Tibial artery (tissue), 4 donors: Measurements from ENCODE around the gene ENTPD7.
A peak's percentile ranks its signal among the peaks of the same experiment; 100 is the strongest.

Source experiments
- DNase-seq, 2 donors: peaks; one replicate each; pipeline ENCODE4 v3.0.0-alpha.2; 2019
- H3K27ac ChIP-seq, 2 donors: fragments of 200-600 bp; sonication (generic) in 1 of 2; 1 replicate in 1 of 2; 2 replicates in 1 of 2; pipeline ENCODE4 v1.5.1; 2018 to 2019; ENCODE audit warnings: mild to moderate bottlenecking in 1 of 2
- H3K27me3 ChIP-seq, 2 donors: fragments of 200-600 bp; sonication (generic) in 1 of 2; one replicate each; pipeline versions ENCODE4 v1.5.1 to v1.6.0; 2016 to 2019
- H3K36me3 ChIP-seq, 3 donors: fragments of 200-600 bp; sonication (generic) in 2 of 3; one replicate each; pipeline ENCODE4 v1.5.1; 2016 to 2019; ENCODE audit warnings: mild to moderate bottlenecking in 2 of 3
- H3K4me1 ChIP-seq, 4 donors: fragments of 200-600 bp; sonication (generic) in 2 of 4; 1 replicate in 3 of 4; 2 replicates in 1 of 4; pipeline ENCODE4 v1.5.1; 2016 to 2019
- H3K4me3 ChIP-seq, 2 donors: fragments of 200-600 bp; sonication (generic) in 1 of 2; 1 replicate in 1 of 2; 2 replicates in 1 of 2; pipeline ENCODE4 v1.5.1; 2018 to 2019; ENCODE audit warnings: mild to moderate bottlenecking in 2 of 2
- H3K9me3 ChIP-seq, 3 donors: fragments of 200-600 bp; sonication (generic) in 1 of 3; one replicate each; pipeline ENCODE4 v1.5.1; 2016 to 2019
- CTCF ChIP-seq, 2 experiments: fragments of 200-600 bp in 1 of 2; fragments of 450-650 bp in 1 of 2; IDR thresholded peaks; one replicate each; pipeline ENCODE4 v1.5.1; 2017 to 2019; ENCODE audit warnings: antibody characterized with exemption in 2 of 2, mild to moderate bottlenecking in 1 of 2, moderate library complexity in 1 of 2
- intact Hi-C: fragments of 100-400 bp; cut with DNase I; formaldehyde crosslinking; loops from one replicate; pipeline ENCODE4 v1.15.0; 2023; ENCODE audit warnings: low total_unique reads

The ENTPD7 gene

GRCh38 chr10:99659868-99660366, 608 bp downstream of the ENTPD7 start:
- Histone ChIP-seq H3K27me3 (no peaks in the 10 kb centered on the region), H3K9me3 (no peaks in the 10 kb centered on the region), H3K4me1 (peaks cover 0 to 23% (median 12%) of the 10 kb centered on the region in 4 donors), H3K36me3 (no peaks in the 10 kb centered on the region), H3K4me3 (peak overlapping the region; percentile 79 to 85), H3K27ac (peak overlapping the region; percentile 36 to 62)
- intact Hi-C loops, result no loop called here
- no peak for DNase-seq
- no peak for TF ChIP-seq CTCF (IDR thresholded peaks at IDR 0.05)

- H3K27ac ChIP-seq, result no peak overlapping the region
- no peaks in the 10 kb centered on the region for H3K27me3 ChIP-seq
- H3K36me3 ChIP-seq, result no peaks in the 10 kb centered on the region
- no peak overlapping the region for H3K4me3 ChIP-seq
- intact Hi-C loops, result no loop called here
- H3K4me1 ChIP-seq, result peaks cover 0 to 23% (median 12%) of the 10 kb centered on the region in 4 donors
- TF ChIP-seq CTCF (IDR thresholded peaks at IDR 0.05), result no peak
- DNase-seq, result no peak
- H3K9me3 ChIP-seq, result no peaks in the 10 kb centered on the region
Observed at GRCh38 chr10:99660662-99661376, 1.5 kb downstream of the ENTPD7 start.

- TF ChIP-seq CTCF (IDR thresholded peaks at IDR 0.05), result no peak
- Histone ChIP-seq H3K4me3 (no peak overlapping the region), H3K9me3 (no peaks in the 10 kb centered on the region), H3K27ac (no peak overlapping the region), H3K36me3 (peaks cover 0 to 4% (median 0%) of the 10 kb centered on the region in 3 donors), H3K4me1 (peaks cover 0 to 23% (median 12%) of the 10 kb centered on the region in 4 donors), H3K27me3 (no peaks in the 10 kb centered on the region)
- no peak for DNase-seq
- intact Hi-C loops, result no loop called here
Observed at GRCh38 chr10:99661377-99661763, 2.1 kb downstream of the ENTPD7 start.

GRCh38 chr10:99665304-99665703, 6.0 kb downstream of the ENTPD7 start:
- H3K4me3 ChIP-seq, result no peak overlapping the region
- peaks cover 0 to 7% (median 3%) of the 10 kb centered on the region in 4 donors for H3K4me1 ChIP-seq
- intact Hi-C loops, result no loop called here
- no peaks in the 10 kb centered on the region for H3K9me3 ChIP-seq
- H3K27me3 ChIP-seq, result no peaks in the 10 kb centered on the region
- no peak overlapping the region for H3K27ac ChIP-seq
- peaks cover 0 to 12% (median 0%) of the 10 kb centered on the region in 3 donors for H3K36me3 ChIP-seq
- TF ChIP-seq CTCF (IDR thresholded peaks at IDR 0.05), result no peak
- no peak for DNase-seq

GRCh38 chr10:99667108-99667751, 7.9 kb downstream of the ENTPD7 start:
- Histone ChIP-seq H3K36me3 (peaks cover 0 to 18% (median 0%) of the 10 kb centered on the region in 3 donors), H3K4me1 (no peaks in the 10 kb centered on the region), H3K4me3 (no peak overlapping the region), H3K27me3 (no peaks in the 10 kb centered on the region), H3K9me3 (no peaks in the 10 kb centered on the region), H3K27ac (no peak overlapping the region)
- TF ChIP-seq CTCF (IDR thresholded peaks at IDR 0.05), result no peak
- no peak for DNase-seq
- intact Hi-C loops, result no loop called here
